ENCODE results near the gene DOCK6.

DNA sequence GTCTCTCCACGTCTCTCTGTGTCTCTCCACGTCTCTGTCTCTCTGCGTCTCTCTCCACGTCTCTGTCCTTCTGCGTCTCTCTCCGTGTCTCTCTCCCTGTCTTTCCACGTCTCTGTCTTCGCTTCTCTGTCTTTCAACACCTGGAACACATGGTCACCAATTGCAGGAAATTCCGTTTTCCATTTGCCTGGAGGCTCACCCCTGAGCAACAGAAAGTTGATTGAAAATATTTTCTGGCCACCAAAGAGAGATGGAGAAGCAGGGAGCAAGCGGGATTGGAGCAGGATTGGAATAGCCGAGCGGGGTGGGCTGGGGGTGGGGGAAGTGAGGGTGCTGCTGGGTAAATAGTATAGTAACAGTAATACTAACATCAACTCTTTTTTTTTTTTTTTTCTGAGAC lies 66.6 kb downstream of the DOCK6 start:
- TF ChIP-seq, protein P1, sequence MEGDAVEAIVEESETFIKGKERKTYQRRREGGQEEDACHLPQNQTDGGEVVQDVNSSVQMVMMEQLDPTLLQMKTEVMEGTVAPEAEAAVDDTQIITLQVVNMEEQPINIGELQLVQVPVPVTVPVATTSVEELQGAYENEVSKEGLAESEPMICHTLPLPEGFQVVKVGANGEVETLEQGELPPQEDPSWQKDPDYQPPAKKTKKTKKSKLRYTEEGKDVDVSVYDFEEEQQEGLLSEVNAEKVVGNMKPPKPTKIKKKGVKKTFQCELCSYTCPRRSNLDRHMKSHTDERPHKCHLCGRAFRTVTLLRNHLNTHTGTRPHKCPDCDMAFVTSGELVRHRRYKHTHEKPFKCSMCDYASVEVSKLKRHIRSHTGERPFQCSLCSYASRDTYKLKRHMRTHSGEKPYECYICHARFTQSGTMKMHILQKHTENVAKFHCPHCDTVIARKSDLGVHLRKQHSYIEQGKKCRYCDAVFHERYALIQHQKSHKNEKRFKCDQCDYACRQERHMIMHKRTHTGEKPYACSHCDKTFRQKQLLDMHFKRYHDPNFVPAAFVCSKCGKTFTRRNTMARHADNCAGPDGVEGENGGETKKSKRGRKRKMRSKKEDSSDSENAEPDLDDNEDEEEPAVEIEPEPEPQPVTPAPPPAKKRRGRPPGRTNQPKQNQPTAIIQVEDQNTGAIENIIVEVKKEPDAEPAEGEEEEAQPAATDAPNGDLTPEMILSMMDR (IDR thresholded peaks at IDR 0.05): no peak
- TF ChIP-seq FOXK1 (CRISPR knock-in tag; IDR thresholded peaks at IDR 0.05): no peak
- TF ChIP-seq TCF7 (CRISPR knock-in tag; IDR thresholded peaks at IDR 0.05; ENCODE audit: low read depth): no peak
- TF ChIP-seq, protein P2, sequence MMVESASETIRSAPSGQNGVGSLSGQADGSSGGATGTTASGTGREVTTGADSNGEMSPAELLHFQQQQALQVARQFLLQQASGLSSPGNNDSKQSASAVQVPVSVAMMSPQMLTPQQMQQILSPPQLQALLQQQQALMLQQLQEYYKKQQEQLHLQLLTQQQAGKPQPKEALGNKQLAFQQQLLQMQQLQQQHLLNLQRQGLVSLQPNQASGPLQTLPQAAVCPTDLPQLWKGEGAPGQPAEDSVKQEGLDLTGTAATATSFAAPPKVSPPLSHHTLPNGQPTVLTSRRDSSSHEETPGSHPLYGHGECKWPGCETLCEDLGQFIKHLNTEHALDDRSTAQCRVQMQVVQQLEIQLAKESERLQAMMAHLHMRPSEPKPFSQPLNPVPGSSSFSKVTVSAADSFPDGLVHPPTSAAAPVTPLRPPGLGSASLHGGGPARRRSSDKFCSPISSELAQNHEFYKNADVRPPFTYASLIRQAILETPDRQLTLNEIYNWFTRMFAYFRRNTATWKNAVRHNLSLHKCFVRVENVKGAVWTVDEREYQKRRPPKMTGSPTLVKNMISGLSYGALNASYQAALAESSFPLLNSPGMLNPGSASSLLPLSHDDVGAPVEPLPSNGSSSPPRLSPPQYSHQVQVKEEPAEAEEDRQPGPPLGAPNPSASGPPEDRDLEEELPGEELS (CRISPR knock-in tag; IDR thresholded peaks at IDR 0.05): no peak
- TF ChIP-seq, protein P3, sequence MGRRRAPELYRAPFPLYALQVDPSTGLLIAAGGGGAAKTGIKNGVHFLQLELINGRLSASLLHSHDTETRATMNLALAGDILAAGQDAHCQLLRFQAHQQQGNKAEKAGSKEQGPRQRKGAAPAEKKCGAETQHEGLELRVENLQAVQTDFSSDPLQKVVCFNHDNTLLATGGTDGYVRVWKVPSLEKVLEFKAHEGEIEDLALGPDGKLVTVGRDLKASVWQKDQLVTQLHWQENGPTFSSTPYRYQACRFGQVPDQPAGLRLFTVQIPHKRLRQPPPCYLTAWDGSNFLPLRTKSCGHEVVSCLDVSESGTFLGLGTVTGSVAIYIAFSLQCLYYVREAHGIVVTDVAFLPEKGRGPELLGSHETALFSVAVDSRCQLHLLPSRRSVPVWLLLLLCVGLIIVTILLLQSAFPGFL (CRISPR knock-in tag; IDR thresholded peaks at IDR 0.05; ENCODE audit: borderline replicate concordance): no peak
- no peak for TF ChIP-seq ZNF396 (CRISPR knock-in tag; IDR thresholded peaks at IDR 0.05; ENCODE audit: borderline replicate concordance)
- no peak for TF ChIP-seq ZNF121 (CRISPR knock-in tag; IDR thresholded peaks at IDR 0.05)
- TF ChIP-seq ZBTB21 (CRISPR knock-in tag; IDR thresholded peaks at IDR 0.05; ENCODE audit: borderline replicate concordance): no peak
- TF ChIP-seq, protein P4, sequence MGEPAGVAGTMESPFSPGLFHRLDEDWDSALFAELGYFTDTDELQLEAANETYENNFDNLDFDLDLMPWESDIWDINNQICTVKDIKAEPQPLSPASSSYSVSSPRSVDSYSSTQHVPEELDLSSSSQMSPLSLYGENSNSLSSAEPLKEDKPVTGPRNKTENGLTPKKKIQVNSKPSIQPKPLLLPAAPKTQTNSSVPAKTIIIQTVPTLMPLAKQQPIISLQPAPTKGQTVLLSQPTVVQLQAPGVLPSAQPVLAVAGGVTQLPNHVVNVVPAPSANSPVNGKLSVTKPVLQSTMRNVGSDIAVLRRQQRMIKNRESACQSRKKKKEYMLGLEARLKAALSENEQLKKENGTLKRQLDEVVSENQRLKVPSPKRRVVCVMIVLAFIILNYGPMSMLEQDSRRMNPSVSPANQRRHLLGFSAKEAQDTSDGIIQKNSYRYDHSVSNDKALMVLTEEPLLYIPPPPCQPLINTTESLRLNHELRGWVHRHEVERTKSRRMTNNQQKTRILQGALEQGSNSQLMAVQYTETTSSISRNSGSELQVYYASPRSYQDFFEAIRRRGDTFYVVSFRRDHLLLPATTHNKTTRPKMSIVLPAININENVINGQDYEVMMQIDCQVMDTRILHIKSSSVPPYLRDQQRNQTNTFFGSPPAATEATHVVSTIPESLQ (CRISPR knock-in tag; IDR thresholded peaks at IDR 0.05): no peak
- no peak for TF ChIP-seq NR3C1 (CRISPR knock-in tag; conservative IDR thresholded peaks at IDR 0.05; ENCODE audit: low read depth)
- TF ChIP-seq, protein P5, sequence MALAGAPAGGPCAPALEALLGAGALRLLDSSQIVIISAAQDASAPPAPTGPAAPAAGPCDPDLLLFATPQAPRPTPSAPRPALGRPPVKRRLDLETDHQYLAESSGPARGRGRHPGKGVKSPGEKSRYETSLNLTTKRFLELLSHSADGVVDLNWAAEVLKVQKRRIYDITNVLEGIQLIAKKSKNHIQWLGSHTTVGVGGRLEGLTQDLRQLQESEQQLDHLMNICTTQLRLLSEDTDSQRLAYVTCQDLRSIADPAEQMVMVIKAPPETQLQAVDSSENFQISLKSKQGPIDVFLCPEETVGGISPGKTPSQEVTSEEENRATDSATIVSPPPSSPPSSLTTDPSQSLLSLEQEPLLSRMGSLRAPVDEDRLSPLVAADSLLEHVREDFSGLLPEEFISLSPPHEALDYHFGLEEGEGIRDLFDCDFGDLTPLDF (CRISPR knock-in tag; IDR thresholded peaks at IDR 0.05): no peak
- TF ChIP-seq, protein P6, sequence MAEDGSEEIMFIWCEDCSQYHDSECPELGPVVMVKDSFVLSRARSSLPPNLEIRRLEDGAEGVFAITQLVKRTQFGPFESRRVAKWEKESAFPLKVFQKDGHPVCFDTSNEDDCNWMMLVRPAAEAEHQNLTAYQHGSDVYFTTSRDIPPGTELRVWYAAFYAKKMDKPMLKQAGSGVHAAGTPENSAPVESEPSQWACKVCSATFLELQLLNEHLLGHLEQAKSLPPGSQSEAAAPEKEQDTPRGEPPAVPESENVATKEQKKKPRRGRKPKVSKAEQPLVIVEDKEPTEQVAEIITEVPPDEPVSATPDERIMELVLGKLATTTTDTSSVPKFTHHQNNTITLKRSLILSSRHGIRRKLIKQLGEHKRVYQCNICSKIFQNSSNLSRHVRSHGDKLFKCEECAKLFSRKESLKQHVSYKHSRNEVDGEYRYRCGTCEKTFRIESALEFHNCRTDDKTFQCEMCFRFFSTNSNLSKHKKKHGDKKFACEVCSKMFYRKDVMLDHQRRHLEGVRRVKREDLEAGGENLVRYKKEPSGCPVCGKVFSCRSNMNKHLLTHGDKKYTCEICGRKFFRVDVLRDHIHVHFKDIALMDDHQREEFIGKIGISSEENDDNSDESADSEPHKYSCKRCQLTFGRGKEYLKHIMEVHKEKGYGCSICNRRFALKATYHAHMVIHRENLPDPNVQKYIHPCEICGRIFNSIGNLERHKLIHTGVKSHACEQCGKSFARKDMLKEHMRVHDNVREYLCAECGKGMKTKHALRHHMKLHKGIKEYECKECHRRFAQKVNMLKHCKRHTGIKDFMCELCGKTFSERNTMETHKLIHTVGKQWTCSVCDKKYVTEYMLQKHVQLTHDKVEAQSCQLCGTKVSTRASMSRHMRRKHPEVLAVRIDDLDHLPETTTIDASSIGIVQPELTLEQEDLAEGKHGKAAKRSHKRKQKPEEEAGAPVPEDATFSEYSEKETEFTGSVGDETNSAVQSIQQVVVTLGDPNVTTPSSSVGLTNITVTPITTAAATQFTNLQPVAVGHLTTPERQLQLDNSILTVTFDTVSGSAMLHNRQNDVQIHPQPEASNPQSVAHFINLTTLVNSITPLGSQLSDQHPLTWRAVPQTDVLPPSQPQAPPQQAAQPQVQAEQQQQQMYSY (CRISPR knock-in tag; IDR thresholded peaks at IDR 0.05): no peak
- no peak for TF ChIP-seq CREB1 (CRISPR knock-in tag; IDR thresholded peaks at IDR 0.05)
- no peak for TF ChIP-seq TP53 (CRISPR knock-in tag; IDR thresholded peaks at IDR 0.05)

Data from WTC11 (cell line).